ENCODE results near the gene CDYL2.
A peak's percentile ranks its signal among the peaks of the same experiment; 100 is the strongest.

Gene CDYL2

GRCh38 chr16:80711406-80711805 lies 93.0 kb downstream of the CDYL2 start:
- no peak for TF ChIP-seq CTCF (conservative IDR thresholded peaks at IDR 0.05; ENCODE audit: low read length)

GRCh38 chr16:80710918-80711317 lies 93.5 kb downstream of the CDYL2 start:
- TF ChIP-seq CTCF (conservative IDR thresholded peaks at IDR 0.05; ENCODE audit: low read length), result no peak
- peak; percentile 19 for DNase-seq (ENCODE audit: low read depth)
- H3K4me3 ChIP-seq (ENCODE audit: low read length), result no peak overlapping the region

More at GRCh38 chr16:80711406-80711805, 93.0 kb downstream of the CDYL2 start:
- DNase-seq (ENCODE audit: low read depth), result no peak
- no peak overlapping the region for H3K4me3 ChIP-seq (ENCODE audit: low read length)

GRCh38 chr16:80708823-80709222 lies 95.6 kb downstream of the CDYL2 start:
- no peak for TF ChIP-seq CTCF (conservative IDR thresholded peaks at IDR 0.05; ENCODE audit: low read length)
- no peak overlapping the region for H3K4me3 ChIP-seq (ENCODE audit: low read length)
- DNase-seq (ENCODE audit: low read depth), result no peak

GRCh38 chr16:80707686-80708085 lies 96.7 kb downstream of the CDYL2 start:
- H3K4me3 ChIP-seq (ENCODE audit: low read length), result no peak overlapping the region
- no peak for TF ChIP-seq CTCF (conservative IDR thresholded peaks at IDR 0.05; ENCODE audit: low read length)
- no peak for DNase-seq (ENCODE audit: low read depth)

GRCh38 chr16:80705596-80705995 lies 98.8 kb downstream of the CDYL2 start:
- H3K4me3 ChIP-seq (ENCODE audit: low read length), result no peak overlapping the region
- no peak for TF ChIP-seq CTCF (conservative IDR thresholded peaks at IDR 0.05; ENCODE audit: low read length)
- no peak for DNase-seq (ENCODE audit: low read depth)

GRCh38 chr16:80704751-80705505 lies 99.5 kb downstream of the CDYL2 start:
- DNase-seq (ENCODE audit: low read depth), result no peak
- no peak for TF ChIP-seq CTCF (conservative IDR thresholded peaks at IDR 0.05; ENCODE audit: low read length)
- H3K4me3 ChIP-seq (ENCODE audit: low read length), result no peak overlapping the region
